Adipose tissue (tissue), 3 donors: ENCODE results near the gene ZFAND3. TPM values are rescaled to one million over a fixed set of nuclear protein-coding genes. Genes with fewer than 3 reads are reported as not detected.
"Not testable (repeated sequence)": the region's sequence is repeated elsewhere in the genome, so short reads cannot be mapped to it uniquely, and the experiment has no call there.

Experiments
- H3K27ac ChIP-seq: one replicate; pipeline ENCODE4 v1.5.1; 2013; ENCODE audit warnings: low read depth, low read length
- WGBS, 3 donors: extraction: QIAGEN DNeasy Blood & Tissue Kit; methylation state at CpG; one replicate each; pipeline ENCODE4 v1.1.7; 2013; 5-methylcytosine and 5-hydroxymethylcytosine counted together
- polyA plus RNA-seq, 3 donors: library from polyadenylated mRNA; stranded (reverse); fragments of 200-250 nt; gene quantifications; one replicate each; pipeline ENCODE4 v1.2.3, GENCODE V29; 2013
- donor health status: healthy with polysubstance abuse.
- donor health status: Bipolar disorder and iron deficiency.
- donor health status: healthy.

The ZFAND3 gene
- polyA plus RNA-seq, 3 donors: 25.9 to 45.2 (median 42.1) TPM

DNA sequence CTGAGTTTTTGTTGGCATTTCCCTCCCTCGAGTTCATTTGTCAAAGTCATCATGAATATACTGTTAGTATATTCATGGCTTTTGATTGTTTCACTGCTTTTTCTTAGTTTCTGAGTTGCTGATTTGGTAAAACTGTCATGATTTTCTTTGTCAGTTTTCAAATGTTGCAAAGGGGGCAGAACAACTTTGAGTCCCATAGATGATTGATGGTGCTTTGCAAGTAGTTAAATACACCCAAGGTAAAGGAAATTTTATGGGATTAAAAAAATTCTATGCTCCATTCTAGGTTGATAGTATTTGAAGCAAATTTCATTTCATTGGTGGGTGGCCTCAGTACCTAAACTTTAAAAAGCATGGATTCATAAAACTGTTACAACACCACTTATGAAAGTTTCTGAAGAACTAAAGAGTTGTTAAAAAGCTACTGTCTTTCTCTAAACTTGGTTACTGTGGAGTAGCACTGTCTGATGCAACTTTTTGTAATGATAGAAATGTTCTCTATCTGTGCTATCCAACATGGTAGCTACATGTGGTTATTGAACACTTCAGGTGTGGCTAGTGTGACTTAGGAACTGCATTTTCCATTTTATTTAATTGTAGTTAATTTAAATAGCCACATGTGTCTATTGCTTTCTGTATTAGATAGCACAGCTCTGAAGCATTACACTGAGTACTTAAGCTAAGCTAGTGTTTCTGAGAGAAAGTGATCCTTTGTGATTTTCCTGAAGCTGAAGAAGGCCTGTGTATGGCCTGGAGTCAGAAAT is 153.6 kb downstream of the ZFAND3 start:
- WGBS, 3 donors: 59 to 82% (median 69%) methylated on average over 1 of the region's 1 CpG
- H3K27ac ChIP-seq: no peak overlapping the region

DNA sequence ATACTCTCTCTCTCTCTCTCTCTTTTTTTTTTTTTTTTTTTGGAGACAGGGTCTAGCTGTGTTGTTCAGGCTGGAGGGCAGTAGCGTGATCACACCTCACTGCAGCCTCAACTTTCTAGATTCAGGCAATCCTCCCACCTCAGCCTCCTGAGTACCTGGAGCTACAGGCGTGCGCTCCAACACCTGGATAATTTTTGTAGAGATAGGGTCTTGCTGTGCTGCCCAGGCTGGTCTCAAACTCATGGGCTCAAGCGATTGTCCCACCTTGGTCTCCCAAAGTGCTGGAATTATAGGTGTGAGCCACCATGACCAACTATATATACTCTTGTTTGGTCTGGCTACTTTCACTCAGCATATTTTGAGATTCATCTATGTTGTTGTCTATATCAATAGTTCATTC is 154.9 kb downstream of the ZFAND3 start:
- whole genome bisulfite sequencing, 3 donors: 97 to 100% (median 99%) methylated on average over 4 of the region's 4 CpGs

DNA sequence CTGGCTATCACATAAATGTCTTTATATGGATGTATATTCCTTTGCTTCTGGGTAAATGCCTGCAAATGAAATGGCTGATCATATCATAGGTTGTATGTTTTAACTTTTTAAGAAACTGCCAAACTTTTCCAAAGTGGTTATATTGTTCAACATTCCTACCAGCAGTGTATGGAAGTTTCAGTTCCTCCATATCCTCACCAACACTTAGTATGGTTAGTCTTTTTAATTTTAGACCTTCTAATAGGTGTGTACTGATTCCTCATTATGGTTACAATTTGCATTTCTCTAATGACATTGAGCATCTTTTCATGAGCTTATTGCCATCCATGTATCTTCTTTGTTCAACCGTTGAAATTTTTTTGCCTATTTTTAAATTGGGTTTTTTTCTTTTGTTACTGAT is 155.4 kb downstream of the ZFAND3 start:
- WGBS, 3 donors: 92 to 100% (median 97%) methylated on average over 1 of the region's 1 CpG

More for the DNA sequence above, 154.9 kb downstream of the ZFAND3 start:
- no peak overlapping the region for H3K27ac ChIP-seq

DNA sequence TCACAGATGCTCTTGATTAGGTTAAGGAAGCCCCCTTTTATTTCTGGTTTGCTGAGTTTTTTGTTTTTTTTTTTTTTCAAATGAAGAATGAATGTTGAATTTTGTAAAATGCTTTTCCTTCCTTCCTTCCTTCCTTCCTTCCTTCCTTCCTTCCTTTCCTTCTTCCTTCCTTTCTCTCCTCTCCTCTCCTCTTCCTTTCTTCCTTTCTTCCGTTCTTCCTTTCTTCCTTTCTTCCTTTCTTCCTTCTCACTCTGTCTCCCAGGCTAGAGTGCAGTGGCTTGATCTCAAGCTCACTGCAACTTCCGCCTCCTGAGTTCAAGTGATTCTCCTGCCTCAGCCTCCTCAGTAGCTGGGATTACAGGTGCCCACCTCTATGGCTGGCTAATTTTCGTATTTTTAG is 158.2 kb downstream of the ZFAND3 start:
- WGBS, 3 donors: 76 to 93% (median 85%) methylated on average over 3 of the region's 3 CpGs

More for the DNA sequence above, 155.4 kb downstream of the ZFAND3 start:
- H3K27ac ChIP-seq: no peak overlapping the region

DNA sequence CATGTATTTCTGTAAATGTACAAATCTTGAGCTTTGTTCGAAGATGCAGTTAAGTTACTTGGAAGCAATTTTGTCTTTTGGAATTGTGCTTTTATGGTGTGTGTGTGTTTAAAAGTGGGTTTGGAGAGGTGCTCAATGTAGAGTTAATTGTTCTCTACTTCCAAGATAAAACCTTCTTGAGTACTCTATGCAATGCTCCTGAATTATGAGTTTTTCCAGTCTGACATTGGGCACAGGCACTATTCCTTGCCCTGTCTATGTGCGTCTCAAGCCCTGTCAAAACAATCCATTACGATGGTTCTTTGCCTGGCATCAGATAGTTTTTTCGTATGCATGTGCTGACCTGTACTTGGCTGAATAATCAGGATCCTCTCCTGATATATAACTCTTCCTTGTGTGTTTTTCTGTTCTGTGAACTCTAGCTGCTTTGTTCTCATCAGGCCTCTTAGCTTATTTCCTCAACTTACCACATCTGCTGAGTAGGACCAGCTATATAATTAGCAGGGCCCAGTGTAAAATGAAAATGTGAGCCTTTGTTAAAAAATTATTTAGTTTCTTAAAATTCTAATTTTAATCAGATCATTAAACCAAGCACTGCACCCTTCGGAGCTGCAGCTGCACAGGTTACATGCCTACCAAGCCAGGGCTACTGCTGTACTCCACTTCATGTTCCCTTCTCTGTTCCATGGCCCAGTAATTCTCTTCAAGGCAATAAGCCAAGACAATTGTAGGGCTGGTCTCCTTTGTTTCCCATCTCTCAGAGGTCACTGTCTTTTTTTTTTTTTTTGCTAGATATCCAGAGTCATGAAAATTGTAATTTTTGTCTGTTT is 160.1 kb downstream of the ZFAND3 start:
- H3K27ac ChIP-seq: no peak overlapping the region
- 74 to 88% (median 83%) methylated on average over 5 of the region's 5 CpGs for WGBS, 3 donors

More for the DNA sequence above, 158.2 kb downstream of the ZFAND3 start:
- H3K27ac ChIP-seq: no peak overlapping the region

DNA sequence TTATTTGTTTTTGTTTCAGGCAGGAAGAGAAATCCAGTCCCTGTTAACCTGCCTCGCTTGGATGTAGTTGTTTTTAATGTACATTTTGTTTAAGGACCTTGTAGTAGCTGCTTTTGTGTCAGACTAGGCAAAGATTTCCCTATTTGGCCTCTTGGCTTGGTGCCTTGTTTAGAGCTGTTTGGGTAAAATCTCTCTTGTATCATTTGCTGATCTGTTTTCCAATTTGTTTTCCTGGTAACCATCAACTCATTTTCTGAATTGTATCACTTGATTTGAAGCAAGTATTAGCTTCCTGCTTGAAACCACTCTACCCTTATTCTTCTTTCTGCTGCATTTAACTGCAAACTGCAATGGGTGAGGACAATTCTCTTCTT is 160.7 kb downstream of the ZFAND3 start:
- H3K27ac ChIP-seq: no peak overlapping the region

DNA sequence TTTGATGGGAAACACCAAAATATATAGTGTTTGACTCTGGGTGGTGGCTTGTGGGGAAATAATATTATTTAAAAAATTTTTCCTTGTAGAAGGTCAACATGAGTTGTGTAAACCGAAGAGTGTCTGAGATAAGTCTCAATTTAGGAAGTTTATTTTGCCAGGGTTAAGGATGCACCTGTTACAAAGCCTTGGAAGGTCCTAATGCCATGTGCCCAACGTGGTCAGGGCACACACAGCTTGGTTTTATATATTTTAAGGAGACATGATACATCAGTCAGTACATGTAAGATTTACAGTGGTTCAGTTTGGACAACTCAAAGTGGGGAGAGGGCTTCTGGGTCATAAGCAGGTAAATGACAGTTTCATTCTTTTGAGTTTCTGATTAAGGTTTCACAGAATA is 162.1 kb downstream of the ZFAND3 start:
- no peak overlapping the region for H3K27ac ChIP-seq
- WGBS, 3 donors: 63 to 77% (median 67%) methylated on average over 2 of the region's 2 CpGs

More for the DNA sequence above, 160.7 kb downstream of the ZFAND3 start:
- WGBS, 3 donors: 64 to 77% (median 70%) methylated on average over 1 of the region's 1 CpG

DNA sequence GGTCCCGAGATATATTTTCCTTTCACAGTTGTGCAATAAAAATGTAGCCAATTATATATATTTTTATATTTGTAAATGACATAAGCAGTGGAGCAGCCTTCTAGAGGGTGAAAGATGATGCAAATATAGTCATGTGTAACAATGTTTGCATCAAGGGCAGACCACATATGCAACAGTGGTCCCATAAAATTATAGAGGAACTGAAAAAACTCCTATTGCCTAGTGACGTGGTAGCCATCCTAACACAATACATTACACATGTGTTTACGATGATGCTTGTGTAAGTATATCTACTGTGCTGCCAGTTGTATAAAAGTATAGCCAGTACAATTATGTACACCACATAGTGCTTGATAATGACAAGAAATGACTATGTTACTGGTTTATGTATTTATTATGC is 162.8 kb downstream of the ZFAND3 start:
- H3K27ac ChIP-seq: no peak overlapping the region
- 75 to 87% (median 83%) methylated on average over 3 of the region's 3 CpGs for WGBS, 3 donors

DNA sequence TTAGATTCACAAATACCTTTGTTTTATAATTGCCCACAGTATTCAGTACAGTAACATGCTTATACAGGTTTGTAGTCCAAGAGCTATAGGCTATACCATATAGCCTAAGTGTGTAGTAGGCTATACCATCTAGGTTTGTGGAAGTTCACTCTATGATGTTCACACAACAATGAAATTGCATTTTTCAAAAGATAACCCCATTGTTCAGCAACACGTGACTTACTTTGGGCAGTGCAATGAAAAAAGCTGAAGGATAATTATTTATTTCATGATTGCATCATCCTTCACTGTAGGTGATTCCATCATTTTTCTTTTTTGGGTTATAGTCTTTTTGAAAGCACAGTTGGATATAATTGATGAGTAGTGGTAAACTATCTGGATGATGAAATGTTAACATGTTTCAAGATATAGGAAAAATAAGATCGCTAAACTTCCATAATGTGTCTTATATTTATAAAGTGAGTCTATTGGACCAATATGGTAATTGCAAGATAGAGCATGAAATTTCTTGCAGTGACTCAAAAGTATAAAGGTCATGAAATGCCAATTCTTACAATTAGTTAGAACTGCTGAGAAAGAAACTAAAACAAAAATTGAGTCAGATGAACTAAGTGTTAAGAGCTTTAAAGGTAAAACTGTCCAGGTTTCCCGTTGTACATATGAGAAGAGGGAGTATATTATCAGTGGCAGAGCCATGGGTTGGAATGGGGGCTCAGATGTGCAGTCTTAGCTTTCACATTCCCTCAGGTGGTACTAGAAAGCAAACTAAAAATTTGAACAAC is 164.4 kb downstream of the ZFAND3 start:
- H3K27ac ChIP-seq: no peak overlapping the region
- WGBS, 3 donors: 82 to 96% (median 84%) methylated on average over 3 of the region's 3 CpGs

DNA sequence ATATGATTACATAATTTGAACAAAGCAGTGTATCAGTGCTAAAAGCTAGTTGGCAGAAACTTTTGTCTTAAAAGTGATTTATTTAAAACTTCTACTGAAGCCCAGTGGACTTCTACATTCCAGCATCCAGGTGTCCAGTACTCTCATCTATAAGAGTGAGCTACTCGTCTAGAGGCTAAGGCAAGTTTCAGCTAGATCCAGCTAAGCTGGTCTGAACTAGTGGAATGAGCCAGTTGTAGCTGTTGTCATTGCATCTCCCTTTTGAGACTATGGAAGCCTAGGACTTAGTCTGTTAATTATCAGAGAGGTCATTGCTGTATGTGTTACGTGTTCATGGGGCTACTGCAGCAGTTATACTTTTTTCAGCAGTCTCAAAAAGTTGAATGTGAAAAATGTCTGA is 165.1 kb downstream of the ZFAND3 start:
- WGBS, 3 donors: 95 to 100% (median 96%) methylated on average over 2 of the region's 2 CpGs
- no peak overlapping the region for H3K27ac ChIP-seq

DNA sequence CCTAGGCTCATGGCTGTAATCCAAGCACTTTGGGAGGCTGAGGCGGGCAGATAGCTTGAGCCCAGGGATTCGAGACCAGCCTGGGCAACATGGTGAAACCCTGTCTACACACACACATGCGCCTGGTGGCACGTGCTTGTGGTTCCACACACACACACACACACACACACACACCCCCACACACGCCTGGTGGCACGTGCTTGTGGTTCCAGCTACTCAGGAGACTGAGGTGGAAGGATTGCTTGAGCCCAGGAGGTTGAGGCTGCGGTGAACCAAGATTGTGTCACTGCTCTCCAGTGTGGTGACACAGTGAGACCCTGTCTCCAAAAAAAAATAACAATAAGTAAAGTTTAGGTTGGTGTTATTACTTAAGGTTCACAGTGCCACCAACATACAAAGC is 165.8 kb downstream of the ZFAND3 start:
- 68 to 88% (median 83%) methylated on average over 6 to 7 of the region's 7 CpGs for WGBS, 3 donors
- H3K27ac ChIP-seq: no peak overlapping the region

DNA sequence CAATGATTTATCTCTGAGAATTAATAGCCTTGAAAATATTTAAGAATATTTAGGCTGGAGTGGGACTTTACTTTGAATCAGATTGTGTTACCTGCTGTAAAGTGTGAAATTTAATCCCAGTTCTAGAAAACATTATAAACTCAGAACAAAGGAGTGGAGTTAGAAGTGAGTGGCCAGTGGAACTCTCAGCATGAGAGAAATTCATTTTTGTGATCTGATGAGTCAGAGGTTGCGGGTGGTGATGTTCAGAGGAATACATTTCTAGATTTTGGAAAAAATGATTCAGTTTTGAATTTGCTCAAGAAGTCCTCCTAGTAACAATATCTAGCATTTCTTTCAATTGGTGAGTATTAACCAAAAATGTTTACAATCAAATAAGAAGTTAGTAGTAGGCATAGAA is 167.5 kb downstream of the ZFAND3 start:
- H3K27ac ChIP-seq: no peak overlapping the region
- 74 to 93% (median 92%) methylated on average over 1 of the region's 1 CpG for WGBS, 3 donors

DNA sequence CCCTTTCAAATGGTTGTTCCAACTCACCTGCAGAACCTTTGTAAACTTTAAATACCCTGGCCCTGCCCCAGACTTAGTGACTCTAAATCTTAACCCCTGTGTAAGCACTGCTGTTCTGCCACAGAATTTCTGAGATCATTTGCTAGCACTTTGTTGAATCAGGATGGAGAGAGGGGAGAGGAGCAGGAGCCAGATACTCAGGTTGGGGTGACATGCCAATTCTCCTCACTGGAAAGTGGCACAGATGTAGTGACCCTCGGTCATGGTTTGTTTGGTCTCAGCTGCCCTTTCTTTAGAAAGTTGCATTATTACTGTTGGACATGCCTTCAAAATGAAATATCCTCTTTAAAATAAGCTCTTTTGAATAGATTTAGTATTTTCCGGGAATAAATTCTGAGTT is 168.0 kb downstream of the ZFAND3 start:
- 69 to 86% (median 83%) methylated on average over 2 of the region's 2 CpGs for WGBS, 3 donors
- no peak overlapping the region for H3K27ac ChIP-seq

DNA sequence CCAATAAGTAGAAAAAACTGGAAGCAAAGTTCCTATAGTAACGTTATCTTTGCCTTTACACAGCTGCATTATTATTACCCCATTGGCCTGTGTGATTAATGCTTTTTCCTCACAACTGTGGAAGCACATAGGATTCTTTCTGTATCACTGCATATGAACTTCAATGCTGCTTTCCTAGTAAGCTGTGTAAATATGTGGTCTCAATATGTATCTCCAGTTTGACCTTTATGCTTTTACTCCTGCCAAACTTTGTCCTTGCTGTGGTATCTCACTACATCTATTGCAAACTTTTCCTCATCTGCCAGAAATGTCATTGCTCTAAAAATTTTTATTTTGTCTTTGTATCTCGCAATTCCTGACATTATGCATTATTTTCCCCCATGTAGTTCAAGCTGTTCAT is 168.6 kb downstream of the ZFAND3 start:
- H3K27ac ChIP-seq: no peak overlapping the region
- 48 to 63% (median 50%) methylated on average over 2 of the region's 2 CpGs for WGBS, 3 donors

DNA sequence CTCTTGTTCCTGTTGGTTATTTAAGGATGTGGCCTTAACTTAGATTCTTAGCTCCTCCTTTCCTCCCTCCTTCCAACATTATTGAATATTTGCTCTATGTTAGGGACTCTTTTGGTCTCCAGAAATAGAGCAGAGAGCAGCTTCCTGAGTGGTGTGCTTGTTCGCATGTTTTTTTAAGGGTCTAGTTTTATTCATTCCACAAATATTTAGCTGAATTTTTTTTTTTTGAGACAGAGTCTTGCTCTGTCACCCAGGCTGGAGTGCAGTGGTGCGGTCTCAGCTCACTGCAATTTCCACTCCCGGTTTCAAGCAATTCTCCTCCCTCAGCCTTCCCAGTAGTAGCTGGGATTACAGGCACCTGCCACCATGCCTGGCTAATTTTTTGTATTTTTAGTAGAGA is 169.2 kb downstream of the ZFAND3 start:
- no peak overlapping the region for H3K27ac ChIP-seq
- WGBS, 3 donors: 52 to 60% (median 59%) methylated on average over 3 of the region's 3 CpGs

DNA sequence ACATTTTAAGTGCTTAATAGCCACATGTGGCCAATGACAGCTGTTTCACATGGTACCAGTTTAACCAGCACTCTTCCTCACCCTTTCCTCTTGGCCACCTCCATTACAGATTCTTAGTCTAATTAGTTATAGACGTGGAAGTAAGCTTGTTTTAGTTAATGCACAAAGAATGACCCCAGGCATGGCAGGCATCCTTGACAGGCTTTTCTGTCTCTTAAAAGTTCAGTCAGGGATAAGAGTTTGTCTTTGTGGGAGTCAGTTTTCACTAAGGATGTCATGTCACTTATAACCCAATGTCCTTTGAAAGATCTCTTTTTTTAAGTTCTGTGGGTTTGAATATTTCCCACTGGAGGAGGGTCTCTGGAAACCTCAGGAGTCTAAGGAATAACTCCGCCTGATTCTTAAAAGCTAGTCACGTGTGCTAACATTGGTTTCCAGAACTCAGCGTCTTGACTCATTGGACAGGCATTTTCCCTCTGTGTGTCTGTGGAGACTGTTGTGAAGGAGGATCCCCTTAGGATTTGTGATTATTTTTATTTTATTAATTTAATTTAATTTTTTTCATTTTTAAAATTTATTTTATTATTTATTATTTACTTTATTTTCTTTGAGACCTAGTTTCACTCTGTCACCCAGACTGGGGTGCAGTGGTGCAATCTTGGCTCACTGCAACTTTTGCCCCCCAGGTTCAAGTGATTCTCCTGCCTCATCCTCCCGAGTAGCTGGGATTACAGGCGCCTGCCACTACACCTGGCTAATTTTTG is 171.4 kb downstream of the ZFAND3 start:
- no peak overlapping the region for H3K27ac ChIP-seq
- 57 to 77% (median 58%) methylated on average over 6 of the region's 6 CpGs for WGBS, 3 donors

DNA sequence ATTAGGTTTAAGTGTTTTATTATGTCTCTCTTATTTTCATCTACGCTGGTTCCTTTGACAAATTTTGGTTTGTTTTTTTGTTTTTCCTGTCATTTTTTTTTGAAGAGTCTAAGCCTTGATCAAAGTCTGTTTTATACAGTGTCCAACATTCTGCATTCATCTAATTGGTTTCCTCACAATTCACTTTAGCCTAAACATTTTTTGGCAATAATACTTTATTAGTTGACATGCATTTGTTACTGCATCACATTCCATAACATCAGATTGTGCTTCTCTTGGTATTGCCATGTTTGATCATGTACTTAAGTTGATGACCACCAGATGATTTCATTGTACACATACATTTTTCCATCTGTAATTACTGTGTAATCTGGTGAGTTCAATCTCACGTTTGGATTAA is 173.2 kb downstream of the ZFAND3 start:
- H3K27ac ChIP-seq: no peak overlapping the region
- WGBS, 3 donors: 83 to 91% (median 88%) methylated on average over 2 of the region's 2 CpGs

DNA sequence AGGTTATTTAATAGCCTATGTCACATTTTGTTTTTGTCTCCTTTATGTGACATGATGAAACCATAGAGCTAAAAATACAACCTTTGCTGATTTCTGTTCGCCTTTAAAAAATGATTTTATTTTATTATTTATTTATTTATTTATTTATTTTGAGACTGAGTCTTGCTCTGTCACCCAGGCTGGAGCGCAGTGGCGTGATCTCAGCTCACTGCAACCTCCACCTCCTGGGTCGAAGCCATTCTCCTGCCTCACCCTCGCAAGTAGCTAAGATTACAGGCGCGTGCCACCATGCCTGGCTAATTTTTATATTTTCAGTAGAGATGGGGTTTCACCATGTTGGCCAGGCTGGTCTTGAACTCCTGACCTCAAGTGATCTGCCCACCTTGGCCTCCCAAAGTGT is 173.7 kb downstream of the ZFAND3 start:
- 95 to 99% (median 98%) methylated on average over 7 of the region's 7 CpGs for WGBS, 3 donors
- not testable (repeated sequence) for H3K27ac ChIP-seq
